IgD-negative memory B cell (primary cell): Measurements from ENCODE around the gene ZNF493. TPM values are rescaled to one million over a fixed set of nuclear protein-coding genes. Genes with fewer than 3 reads are reported as not detected.

Experiments
- polyA plus RNA-seq: library from polyadenylated mRNA; unstranded; fragments of 300-500 nt; fragmentation: Illumina TruSeq; gene quantifications from one replicate; pipeline ENCODE4 v1.2.3, GENCODE V29; 2021

ZNF493 gene
- polyA plus RNA-seq, 1 donor from 2014 or later, result 14.2 TPM

Other genes with a start within 250 kb of the ZNF493 start
- gene ZNF708, start 67.7 kb upstream of the ZNF493 start, polyA plus RNA-seq, result 10.9 TPM
- gene ZNF738, start 38.1 kb upstream of the ZNF493 start, polyA plus RNA-seq, result 4.9 TPM
- gene ZNF429, start 108.5 kb downstream of the ZNF493 start, polyA plus RNA-seq, result 31.5 TPM